Parathyroid adenoma (tissue), 2 donors: Measurements from ENCODE around the gene DENND5A.

Experiments used
- H2AFZ ChIP-seq: fragments of 300-600 bp; sonication (generic); one replicate; pipeline ENCODE4 v1.7.0; 2017; ENCODE audit warnings: antibody characterized with exemption, mild to moderate bottlenecking
- H3K27ac ChIP-seq: fragments of 300-600 bp; sonication (generic); one replicate; pipeline ENCODE4 v1.7.0; 2017
- H3K27me3 ChIP-seq: fragments of 300-600 bp; sonication (generic); one replicate; pipeline ENCODE4 v1.7.0; 2017; ENCODE audit warnings: low read length; ENCODE audit not compliant: control insufficient read depth, insufficient read depth
- H3K36me3 ChIP-seq: fragments of 300-600 bp; sonication (generic); one replicate; pipeline ENCODE4 v1.7.0; 2017; ENCODE audit warnings: low read length; ENCODE audit not compliant: control insufficient read depth, insufficient read depth
- H3K4me1 ChIP-seq: fragments of 300-600 bp; sonication (generic); one replicate; pipeline ENCODE4 v1.7.0; 2017; ENCODE audit warnings: control low read depth
- H3K4me2 ChIP-seq: fragments of 300-600 bp; sonication (generic); one replicate; pipeline ENCODE4 v1.7.0; 2017; ENCODE audit warnings: low read length
- H3K4me3 ChIP-seq: fragments of 300-600 bp; sonication (generic); one replicate; pipeline ENCODE4 v1.7.0; 2017; ENCODE audit warnings: low read depth, low read length
- H3K79me2 ChIP-seq: fragments of 300-600 bp; sonication (generic); one replicate; pipeline ENCODE4 v1.7.0; 2017; ENCODE audit warnings: control low read depth
- H3K9ac ChIP-seq: fragments of 300-600 bp; sonication (generic); one replicate; pipeline ENCODE4 v1.7.0; 2017; ENCODE audit warnings: mild to moderate bottlenecking
- H3K9me3 ChIP-seq: fragments of 300-600 bp; sonication (generic); one replicate; pipeline ENCODE4 v1.7.0; 2017; ENCODE audit warnings: low read length; ENCODE audit not compliant: control insufficient read depth
- CTCF ChIP-seq: fragments of 300-600 bp; sonication (generic); IDR thresholded peaks from one replicate; pipeline ENCODE4 v1.7.0; 2017; ENCODE audit warnings: antibody characterized with exemption, mild to moderate bottlenecking
- donor health status: primary hyperparathyroidism.

Gene DENND5A

GRCh38 chr11:9123595-9124304 is 141.4 kb downstream of the DENND5A start:
- Histone ChIP-seq H2AFZ (no peak overlapping the region), H3K27me3 (no peaks in the 10 kb centered on the region), H3K36me3 (no peaks in the 10 kb centered on the region), H3K9ac (no peak overlapping the region), H3K27ac (no peak overlapping the region), H3K4me1 (no peaks in the 10 kb centered on the region), H3K79me2 (no peaks in the 10 kb centered on the region), H3K4me2 (no peak overlapping the region), H3K9me3 (no peaks in the 10 kb centered on the region), H3K4me3 (no peak overlapping the region)
- no peak for TF ChIP-seq CTCF

- Histone ChIP-seq H3K27ac (no peak overlapping the region), H3K36me3 (no peaks in the 10 kb centered on the region), H3K79me2 (no peaks in the 10 kb centered on the region), H3K27me3 (no peaks in the 10 kb centered on the region), H2AFZ (no peak overlapping the region), H3K9ac (no peak overlapping the region), H3K4me1 (no peaks in the 10 kb centered on the region), H3K9me3 (no peaks in the 10 kb centered on the region), H3K4me3 (no peak overlapping the region), H3K4me2 (no peak overlapping the region)
- TF ChIP-seq CTCF, result no peak
These were observed 143.7 kb downstream of the DENND5A start for GRCh38 chr11:9121469-9121796.

GRCh38 chr11:9120664-9121468 is 144.3 kb downstream of the DENND5A start:
- no peaks in the 10 kb centered on the region for H3K79me2 ChIP-seq
- no peak overlapping the region for H3K27ac ChIP-seq
- peak; percentile 47 for TF ChIP-seq CTCF
- H3K4me1 ChIP-seq, result no peaks in the 10 kb centered on the region
- H2AFZ ChIP-seq, result peak overlapping the region; percentile 60
- no peak overlapping the region for H3K4me3 ChIP-seq
- no peaks in the 10 kb centered on the region for H3K36me3 ChIP-seq
- H3K9me3 ChIP-seq, result no peaks in the 10 kb centered on the region
- no peak overlapping the region for H3K4me2 ChIP-seq
- H3K9ac ChIP-seq, result no peak overlapping the region
- H3K27me3 ChIP-seq, result no peaks in the 10 kb centered on the region

GRCh38 chr11:9118277-9118676 is 146.9 kb downstream of the DENND5A start:
- no peaks in the 10 kb centered on the region for H3K27me3 ChIP-seq
- H3K4me1 ChIP-seq, result no peaks in the 10 kb centered on the region
- H3K9ac ChIP-seq, result no peak overlapping the region
- H3K27ac ChIP-seq, result no peak overlapping the region
- H3K4me3 ChIP-seq, result no peak overlapping the region
- TF ChIP-seq CTCF, result no peak
- no peaks in the 10 kb centered on the region for H3K79me2 ChIP-seq
- no peak overlapping the region for H3K4me2 ChIP-seq
- H3K9me3 ChIP-seq, result no peaks in the 10 kb centered on the region
- H3K36me3 ChIP-seq, result no peaks in the 10 kb centered on the region
- no peak overlapping the region for H2AFZ ChIP-seq

- H3K9ac ChIP-seq, result no peak overlapping the region
- TF ChIP-seq CTCF, result no peak
- H3K27me3 ChIP-seq, result no peaks in the 10 kb centered on the region
- no peaks in the 10 kb centered on the region for H3K36me3 ChIP-seq
- H2AFZ ChIP-seq, result no peak overlapping the region
- H3K27ac ChIP-seq, result no peak overlapping the region
- H3K4me2 ChIP-seq, result no peak overlapping the region
- no peaks in the 10 kb centered on the region for H3K9me3 ChIP-seq
- H3K4me3 ChIP-seq, result no peak overlapping the region
- H3K4me1 ChIP-seq, result no peaks in the 10 kb centered on the region
- H3K79me2 ChIP-seq, result no peaks in the 10 kb centered on the region
These were observed 153.1 kb downstream of the DENND5A start for GRCh38 chr11:9112075-9112474.
